H1 (cell line): Measurements from ENCODE around the gene MYBPHL. TPM values are rescaled to one million over a fixed set of nuclear protein-coding genes. Genes with fewer than 3 reads are reported as not detected.

Source experiments
- CTCF ChIA-PET: fragments of 300-600 bp; sonication (Branson Sonifier 250); formaldehyde crosslinking; loops from one replicate; lab custom pipeline; 2021; ENCODE audit not compliant: partially characterized antibody; lab: Charles Lee
- POLR2A ChIA-PET: fragments of 300-600 bp; sonication (Branson Sonifier 250); formaldehyde crosslinking; loops from one replicate; lab custom pipeline; 2021; ENCODE audit warnings: inconsistent platforms; ENCODE audit not compliant: partially characterized antibody; lab: Charles Lee
- DNase-seq, 2 experiments: peaks; one replicate each; pipeline versions ENCODE4 v3.0.0 to v3.0.0-alpha.2; 2010 to 2022; ENCODE audit warnings: low spot score in 2 of 2, low read depth in 1 of 2, mixed read lengths in 1 of 2
- FAIRE-seq: peaks from 2 replicates; lab custom pipeline; 2011; peaks lifted over from hg19 to GRCh38; lab: Jason Lieb, UNC
- H2AFZ ChIP-seq: 2 replicates; pipeline ENCODE4 v1.8.1; 2012; ENCODE audit warnings: low read length, inconsistent platforms
- H2AK5ac ChIP-seq: 2 replicates; pipeline ENCODE4 v1.6.1; 2013; ENCODE audit warnings: low read depth, low read length
- H2BK120ac ChIP-seq: replicated peaks from 2 replicates; pipeline ENCODE3; 2013; ENCODE audit warnings: low read depth, low read length, inconsistent platforms
- H2BK12ac ChIP-seq: 2 replicates; pipeline ENCODE4 v1.6.1; 2013; ENCODE audit warnings: low read depth, low read length
- H2BK15ac ChIP-seq: 2 replicates; pipeline ENCODE4 v1.6.1; 2013; ENCODE audit warnings: low read length
- H2BK20ac ChIP-seq: 2 replicates; pipeline ENCODE4 v1.6.1; 2013; ENCODE audit warnings: low read length
- H2BK5ac ChIP-seq: 2 replicates; pipeline ENCODE4 v1.6.1; 2013; ENCODE audit warnings: low read depth, low read length
- H3K14ac ChIP-seq: 2 replicates; pipeline ENCODE4 v1.6.1; 2013; ENCODE audit warnings: inconsistent platforms; ENCODE audit not compliant: insufficient read length
- H3K18ac ChIP-seq: 2 replicates; pipeline ENCODE4 v1.6.1; 2013; ENCODE audit warnings: low read length; ENCODE audit errors: extremely low read depth
- H3K23ac ChIP-seq: 2 replicates; pipeline ENCODE4 v1.6.1; 2013; ENCODE audit warnings: inconsistent platforms; ENCODE audit not compliant: insufficient read length
- H3K23me2 ChIP-seq: 2 replicates; pipeline ENCODE4 v1.6.1; 2013; ENCODE audit warnings: low read depth, low read length
- H3K27ac ChIP-seq: 2 replicates; pipeline ENCODE4 v1.6.1; 2011; ENCODE audit warnings: low read depth, low read length, inconsistent platforms
- H3K27me3 ChIP-seq, 4 experiments: replicated peaks in 1 of 4; 1 replicate in 1 of 4; 2 replicates in 3 of 4; pipeline versions ENCODE4 v1.6.1 to v1.8.1; 2011 to 2013; ENCODE audit warnings: low read length in 3 of 4, mild to moderate bottlenecking in 3 of 4, inconsistent platforms in 2 of 4, mixed read lengths in 2 of 4, moderate library complexity in 1 of 4; ENCODE audit not compliant: control insufficient read depth in 3 of 4, insufficient read depth in 3 of 4; ENCODE audit errors: extremely low read depth in 1 of 4
- H3K36me3 ChIP-seq, 4 experiments: 2 replicates each; pipeline versions ENCODE4 v1.6.1 to v1.8.1; 2011 to 2013; ENCODE audit warnings: mild to moderate bottlenecking in 4 of 4, low read length in 3 of 4, moderate library complexity in 2 of 4, control low read depth in 1 of 4, inconsistent platforms in 1 of 4; ENCODE audit not compliant: insufficient read depth in 4 of 4, control insufficient read depth in 2 of 4
- H3K4ac ChIP-seq: replicated peaks from 2 replicates; pipeline ENCODE3; 2013; ENCODE audit warnings: low read length, low read depth, mixed read lengths, inconsistent platforms; ENCODE audit not compliant: insufficient read length
- H3K4me1 ChIP-seq, 4 experiments: replicated peaks in 1 of 4; 1 replicate in 1 of 4; 2 replicates in 3 of 4; pipeline versions ENCODE4 v1.6.1 to v1.8.1; 2011 to 2013; ENCODE audit warnings: low read length in 3 of 4, inconsistent platforms in 2 of 4, mixed read lengths in 1 of 4; ENCODE audit not compliant: insufficient read depth in 4 of 4, control insufficient read depth in 3 of 4
- H3K4me2 ChIP-seq, 2 experiments: 2 replicates each; pipeline versions ENCODE4 v1.6.1 to v1.8.1; 2011 to 2013; ENCODE audit warnings: low read depth in 2 of 2, low read length in 2 of 2, control low read depth in 1 of 2, inconsistent platforms in 1 of 2, mild to moderate bottlenecking in 1 of 2; ENCODE audit not compliant: insufficient read depth in 1 of 2
- H3K4me3 ChIP-seq, 4 experiments: fragments of 200-600, 300-600 bp in 1 of 4; sonication (generic), shearing (Covaris generic), sonication (Bioruptor Twin) in 1 of 4; 2 replicates each; pipeline versions ENCODE4 v1.5.1 to v1.8.1; 2011 to 2016; ENCODE audit warnings: low read length in 4 of 4, low read depth in 3 of 4, control low read depth in 2 of 4, inconsistent platforms in 2 of 4, mild to moderate bottlenecking in 2 of 4, mixed read lengths in 1 of 4, moderate library complexity in 1 of 4; ENCODE audit not compliant: insufficient read depth in 2 of 4; ENCODE audit errors: extremely low read depth in 1 of 4
- H3K56ac ChIP-seq: replicated peaks from 2 replicates; pipeline ENCODE3; 2013; ENCODE audit warnings: low read depth, mild to moderate bottlenecking, mixed read lengths, low read length, inconsistent platforms; ENCODE audit not compliant: insufficient read length
- H3K79me1 ChIP-seq: 2 replicates; pipeline ENCODE4 v1.6.1; 2013; ENCODE audit warnings: low read depth, low read length, control low read depth
- H3K79me2 ChIP-seq, 2 experiments: 2 replicates each; pipeline versions ENCODE4 v1.6.1 to v1.8.1; 2012 to 2013; ENCODE audit warnings: low read length in 2 of 2, mild to moderate bottlenecking in 2 of 2, inconsistent platforms in 1 of 2; ENCODE audit not compliant: insufficient read depth in 2 of 2, control insufficient read depth in 1 of 2
- H3K9ac ChIP-seq, 4 experiments: replicated peaks in 1 of 4; 1 replicate in 1 of 4; 2 replicates in 3 of 4; pipeline versions ENCODE4 v1.6.1 to v1.8.1; 2011 to 2013; ENCODE audit warnings: low read depth in 3 of 4, low read length in 3 of 4, control low read depth in 2 of 4, mild to moderate bottlenecking in 2 of 4, moderate library complexity in 2 of 4, inconsistent platforms in 1 of 4; ENCODE audit errors: extremely low read depth in 1 of 4
- H3K9me3 ChIP-seq, 2 experiments: 2 replicates each; pipeline versions ENCODE4 v1.6.1 to v1.8.1; 2012 to 2013; ENCODE audit warnings: mild to moderate bottlenecking in 2 of 2, moderate library complexity in 2 of 2, control low read depth in 1 of 2, inconsistent platforms in 1 of 2, low read depth in 1 of 2, low read length in 1 of 2, mixed read lengths in 1 of 2; ENCODE audit not compliant: insufficient read depth in 2 of 2
- H4K20me1 ChIP-seq, 2 experiments: replicated peaks in 1 of 2; 2 replicates each; pipeline versions ENCODE3 to v1.8.1; 2011 to 2013; ENCODE audit warnings: inconsistent platforms in 2 of 2, low read length in 2 of 2, mild to moderate bottlenecking in 1 of 2; ENCODE audit not compliant: insufficient read depth in 2 of 2, control insufficient read depth in 1 of 2
- H4K5ac ChIP-seq: 2 replicates; pipeline ENCODE4 v1.6.1; 2013; ENCODE audit warnings: low read length, low read depth, mixed read lengths, inconsistent platforms; ENCODE audit not compliant: insufficient read length
- H4K8ac ChIP-seq: 2 replicates; pipeline ENCODE4 v1.8.0; 2013; ENCODE audit warnings: mild to moderate bottlenecking, moderate library complexity, low read length, inconsistent platforms; ENCODE audit not compliant: insufficient read depth; ENCODE audit errors: extremely low read depth
- H4K91ac ChIP-seq: replicated peaks from 2 replicates; pipeline ENCODE3; 2013; ENCODE audit warnings: low read length, mixed read lengths, inconsistent platforms; ENCODE audit not compliant: insufficient read length
- ZNF274 ChIP-seq: IDR thresholded peaks from 2 replicates; pipeline ENCODE4 v1.7.0; 2012; ENCODE audit warnings: low read length, borderline replicate concordance; ENCODE audit errors: extremely low read depth
- WGBS, 2 experiments: shearing (Covaris generic) in 1 of 2; methylation state at CpG; one replicate each; pipeline versions ENCODE4 v1.1.6 to v1.1.7; 2013 to 2015; ENCODE audit warnings: low lambda C conversion rate in 2 of 2, mixed read lengths in 2 of 2, inconsistent platforms in 1 of 2, low coverage in 1 of 2, missing lambda C conversion rate in 1 of 2; ENCODE audit not compliant: insufficient replicate concordance in 2 of 2, insufficient coverage in 1 of 2, insufficient read length in 1 of 2; ENCODE audit errors: extremely low coverage in 1 of 2, missing lambda C conversion rate in 1 of 2; 5-methylcytosine and 5-hydroxymethylcytosine counted together
- polyA plus RNA-seq, 7 experiments: library from polyadenylated mRNA; depleted of rRNA in 3 of 7; stranded (reverse) in 5 of 7; unstranded in 2 of 7; fragments of >200 nt in 5 of 7; fragments of 200-250 nt in 2 of 7; gene quantifications; 1 replicate in 5 of 7; 2 replicates in 1 of 7; 4 replicates in 1 of 7; pipeline versions ENCODE4 v1.2.1 to v1.2.3, GENCODE V29; 2011 to 2013; ENCODE audit warnings: missing spikeins in 2 of 7, mixed read lengths in 2 of 7
- total RNA-seq: library from RNA; stranded (reverse); fragmentation: NEBNext Ultra II Directional; extraction: Animal tissue kit (Norgen Biotek cat#: 25700); gene quantifications from 2 replicates; pipeline ENCODE4 v1.2.1, GENCODE V29; 2021

MYBPHL gene
- total and polyA plus RNA-seq, 2 of the 8 experiments (the other 6 are each of a cell fraction or from before 2014, with no cell fraction given), result 0.24 to 0.30 TPM

DNA sequence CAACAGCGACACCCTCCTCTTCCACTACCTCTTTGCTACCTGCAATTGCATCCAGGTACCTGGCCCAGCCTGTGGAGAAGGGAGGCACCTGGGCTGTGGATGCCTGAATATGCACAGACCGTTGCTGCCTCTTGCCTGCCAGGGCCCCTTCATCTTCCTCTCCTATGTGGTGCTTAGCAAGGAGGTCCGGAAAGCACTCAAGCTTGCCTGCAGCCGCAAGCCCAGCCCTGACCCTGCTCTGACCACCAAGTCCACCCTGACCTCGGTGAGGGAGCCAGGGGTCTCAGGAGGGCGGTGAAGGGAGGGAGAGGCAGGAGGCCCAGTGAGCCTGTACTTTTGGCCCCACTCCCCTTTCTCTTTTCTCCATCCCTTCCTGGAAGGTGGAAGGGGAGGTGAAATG, 35.4 kb downstream of the MYBPHL start:
- FAIRE-seq (no peak), DNase-seq (no peak)
- 84% methylated on average over 3 of the region's 6 CpGs; no CpG with 5 or more reads in 1 of the 2 experiments for WGBS, 2 experiments
- Histone ChIP-seq H3K27me3 (no peaks in the 10 kb centered on the region), H3K56ac (no peak overlapping the region), H3K9me3 (no peaks in the 10 kb centered on the region), H2AFZ (no peak overlapping the region), H3K36me3 (peaks cover 4 to 18% (median 14%) of the 10 kb centered on the region in 4 experiments; a peak in 4 of 8 replicates), H3K9ac (no peak overlapping the region), H3K4me2 (no peak overlapping the region), H3K79me1 (no peaks in the 10 kb centered on the region), H3K4me3 (no peak overlapping the region), H4K91ac (no peak overlapping the region), H3K23ac (no peak overlapping the region), H2BK12ac (no peak overlapping the region), H2BK20ac (no peak overlapping the region), H4K8ac (peak overlapping the region; percentile 51; the same call in 1 of the 2 replicates), H3K23me2 (no peaks in the 10 kb centered on the region), H2AK5ac (no peak overlapping the region), H3K79me2 (no peaks in the 10 kb centered on the region), H4K5ac (no peak overlapping the region), H3K18ac (no peak overlapping the region), H2BK120ac (no peak overlapping the region), H2BK15ac (no peak overlapping the region), H3K14ac (no peak overlapping the region), H3K4me1 (peaks cover 0 to 5% (median 1%) of the 10 kb centered on the region in 4 experiments; a peak in 4 of 7 replicates), H3K4ac (no peak overlapping the region), H3K27ac (no peak overlapping the region), H4K20me1 (peaks cover 0 to 7% of the 10 kb centered on the region in 2 experiments), H2BK5ac (no peak overlapping the region; the same call in 1 of the 2 replicates)
- ChIA-PET CTCF (interaction anchor here (0.9 to 1.2 kb wide), 3 partner anchors 13 to 127 kb away, joined by 3 read pairs; no protein-coding TSS in a partner anchor), POLR2A (no interaction called here)
- no peak for TF ChIP-seq ZNF274
